Neutrophil (primary cell): ENCODE data around the gene GPR31.

Source experiments
- H3K27ac ChIP-seq: fragments of 200-600 bp; sonication (generic); 2 replicates; pipeline ENCODE4 v1.5.1; 2016; ENCODE audit warnings: mild to moderate bottlenecking, moderate library complexity
- H3K27me3 ChIP-seq: fragments of 200-600 bp; sonication (generic); 2 replicates; pipeline ENCODE4 v1.6.0; 2016; ENCODE audit warnings: mild to moderate bottlenecking
- H3K36me3 ChIP-seq: fragments of 200-600 bp; sonication (generic); 2 replicates; pipeline ENCODE4 v1.5.1; 2017
- H3K4me1 ChIP-seq, 2 experiments: fragments of 200-600 bp in 1 of 2; sonication (generic) in 1 of 2; 1 replicate in 1 of 2; 2 replicates in 1 of 2; pipeline versions ENCODE4 v1.5.1 to v1.6.1; 2013 to 2016; ENCODE audit warnings: low read depth in 1 of 2, low read length in 1 of 2, mild to moderate bottlenecking in 1 of 2, moderate library complexity in 1 of 2; ENCODE audit not compliant: control insufficient read depth in 1 of 2, insufficient read depth in 1 of 2
- H3K4me3 ChIP-seq, 2 experiments: fragments of 200-600 bp in 1 of 2; sonication (generic) in 1 of 2; 1 replicate in 1 of 2; 2 replicates in 1 of 2; pipeline ENCODE4 v1.5.1; 2013 to 2016; ENCODE audit warnings: low read depth in 1 of 2, low read length in 1 of 2, mild to moderate bottlenecking in 1 of 2, moderate library complexity in 1 of 2
- H3K9me3 ChIP-seq: fragments of 200-600 bp; sonication (generic); 2 replicates; pipeline ENCODE4 v1.5.1; 2016
- TF ChIP-seq, protein P1 (sequence below): fragments of 200-600 bp; sonication (generic); IDR thresholded peaks from 2 replicates; pipeline ENCODE4 v1.5.1; 2016; ENCODE audit warnings: antibody characterized with exemption

GPR31 gene

GRCh38 chr6:167116109-167116837 is 41.5 kb downstream of the GPR31 start:
- H3K9me3 ChIP-seq, result no peaks in the 10 kb centered on the region
- H3K36me3 ChIP-seq, result no peaks in the 10 kb centered on the region
- TF ChIP-seq, protein P1, sequence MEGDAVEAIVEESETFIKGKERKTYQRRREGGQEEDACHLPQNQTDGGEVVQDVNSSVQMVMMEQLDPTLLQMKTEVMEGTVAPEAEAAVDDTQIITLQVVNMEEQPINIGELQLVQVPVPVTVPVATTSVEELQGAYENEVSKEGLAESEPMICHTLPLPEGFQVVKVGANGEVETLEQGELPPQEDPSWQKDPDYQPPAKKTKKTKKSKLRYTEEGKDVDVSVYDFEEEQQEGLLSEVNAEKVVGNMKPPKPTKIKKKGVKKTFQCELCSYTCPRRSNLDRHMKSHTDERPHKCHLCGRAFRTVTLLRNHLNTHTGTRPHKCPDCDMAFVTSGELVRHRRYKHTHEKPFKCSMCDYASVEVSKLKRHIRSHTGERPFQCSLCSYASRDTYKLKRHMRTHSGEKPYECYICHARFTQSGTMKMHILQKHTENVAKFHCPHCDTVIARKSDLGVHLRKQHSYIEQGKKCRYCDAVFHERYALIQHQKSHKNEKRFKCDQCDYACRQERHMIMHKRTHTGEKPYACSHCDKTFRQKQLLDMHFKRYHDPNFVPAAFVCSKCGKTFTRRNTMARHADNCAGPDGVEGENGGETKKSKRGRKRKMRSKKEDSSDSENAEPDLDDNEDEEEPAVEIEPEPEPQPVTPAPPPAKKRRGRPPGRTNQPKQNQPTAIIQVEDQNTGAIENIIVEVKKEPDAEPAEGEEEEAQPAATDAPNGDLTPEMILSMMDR, result no peak
- no peaks in the 10 kb centered on the region for H3K4me1 ChIP-seq
- no peak overlapping the region for H3K4me3 ChIP-seq
- no peak overlapping the region for H3K27ac ChIP-seq
- no peaks in the 10 kb centered on the region for H3K27me3 ChIP-seq

DNA sequence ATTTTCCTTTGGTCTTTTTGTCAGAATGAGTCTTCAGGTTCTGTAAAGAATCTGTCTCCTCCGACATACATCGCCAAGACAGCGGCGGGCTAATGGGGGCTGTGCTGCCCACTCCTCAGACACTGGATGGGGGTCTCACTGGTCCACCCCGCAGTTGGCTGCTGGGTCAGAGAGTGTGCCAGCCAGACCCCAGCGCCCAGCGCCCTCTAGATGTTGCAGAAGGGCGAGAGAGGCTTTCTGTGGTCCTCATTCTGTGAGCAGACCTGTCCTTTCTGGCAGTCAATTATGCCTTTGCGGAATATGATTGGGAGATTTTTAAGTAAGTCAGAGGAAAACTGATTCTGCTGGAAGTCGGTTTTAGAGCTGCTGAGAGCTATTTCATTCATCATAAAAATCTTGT is 42.7 kb downstream of the GPR31 start:
- H3K4me1 ChIP-seq, result no peaks in the 10 kb centered on the region
- no peaks in the 10 kb centered on the region for H3K27me3 ChIP-seq
- no peaks in the 10 kb centered on the region for H3K9me3 ChIP-seq
- TF ChIP-seq, protein P1, result no peak
- no peak overlapping the region for H3K27ac ChIP-seq
- H3K36me3 ChIP-seq, result no peaks in the 10 kb centered on the region
- no peak overlapping the region for H3K4me3 ChIP-seq

- no peaks in the 10 kb centered on the region for H3K9me3 ChIP-seq
- H3K36me3 ChIP-seq, result no peaks in the 10 kb centered on the region
- H3K4me1 ChIP-seq, result no peaks in the 10 kb centered on the region
- H3K27ac ChIP-seq, result no peak overlapping the region
- H3K4me3 ChIP-seq, result no peak overlapping the region
- no peaks in the 10 kb centered on the region for H3K27me3 ChIP-seq
- TF ChIP-seq, protein P1, result no peak
Measured at GRCh38 chr6:167113935-167114910, 43.6 kb downstream of the GPR31 start.

DNA sequence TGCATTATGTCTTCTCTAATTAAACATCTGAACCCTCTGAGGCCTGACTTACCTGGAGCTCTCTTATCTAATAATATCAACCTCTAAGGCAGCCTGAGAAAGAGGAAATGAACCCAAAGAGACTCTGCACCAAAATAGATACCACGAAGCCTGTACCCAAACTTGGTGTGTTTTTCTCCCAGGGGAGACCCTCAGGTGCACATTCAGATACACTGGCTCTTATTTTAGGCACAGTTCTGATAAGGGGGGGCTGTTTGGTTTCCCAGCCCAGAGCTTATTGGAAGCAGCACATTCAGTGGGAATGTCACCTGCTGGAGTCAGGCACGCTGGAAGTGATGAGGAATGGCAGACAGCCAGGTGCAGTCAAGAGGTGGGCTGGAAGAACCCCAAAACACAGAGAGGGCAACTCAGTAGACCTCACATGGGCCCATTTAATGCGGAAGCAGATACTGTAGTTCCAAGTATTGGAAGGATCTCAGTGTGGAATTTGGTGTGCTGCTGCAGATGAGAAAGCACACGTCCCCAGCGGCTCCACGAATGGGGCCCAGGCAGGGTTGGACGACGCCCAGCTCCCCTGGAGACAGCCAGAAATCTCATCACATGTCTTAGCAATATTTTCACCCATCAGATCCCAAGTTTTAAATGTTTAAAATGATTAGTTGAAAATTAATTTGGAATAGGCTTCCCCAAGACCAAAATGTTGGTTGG is 44.6 kb downstream of the GPR31 start:
- Histone ChIP-seq H3K9me3 (no peaks in the 10 kb centered on the region), H3K27ac (no peak overlapping the region), H3K4me3 (no peak overlapping the region), H3K4me1 (no peaks in the 10 kb centered on the region), H3K27me3 (no peaks in the 10 kb centered on the region), H3K36me3 (no peaks in the 10 kb centered on the region)
- TF ChIP-seq, protein P1, result no peak

DNA sequence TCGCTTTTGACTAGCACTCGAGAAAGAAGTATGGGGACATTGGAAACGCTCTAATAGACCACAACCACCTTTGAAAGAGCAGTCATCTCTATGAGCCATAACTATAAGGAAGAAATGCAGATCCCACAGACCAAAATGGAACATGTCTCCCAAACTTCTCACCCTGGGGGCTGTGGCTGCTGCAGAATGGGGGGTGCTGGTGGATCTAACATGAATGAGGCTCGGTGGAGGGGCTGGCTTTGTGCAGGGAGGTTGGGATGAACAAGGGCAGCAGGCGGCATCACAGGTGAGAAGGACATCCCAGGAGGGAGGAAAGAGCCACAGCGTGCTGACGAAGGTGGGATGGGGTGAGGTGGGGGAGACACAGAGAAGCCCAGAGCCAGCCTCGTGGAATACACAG is 45.4 kb downstream of the GPR31 start:
- TF ChIP-seq, protein P1, result no peak
- Histone ChIP-seq H3K27ac (no peak overlapping the region), H3K4me1 (no peaks in the 10 kb centered on the region), H3K9me3 (no peaks in the 10 kb centered on the region), H3K27me3 (no peaks in the 10 kb centered on the region), H3K4me3 (no peak overlapping the region), H3K36me3 (no peaks in the 10 kb centered on the region)
